ENCODE results near the gene RIMS4.

The RIMS4 gene

GRCh38 chr20:44810391-44811149 is at the start of gene RIMS4:
Gene RIMS4 (minus strand): TSS chr20:44810546. CDS start chr20:44810271, 275 bp downstream.
- DNase-seq: peak; percentile 5

GRCh38 chr20:44858606-44859360 is 48.4 kb upstream of the RIMS4 start:
- no peak for DNase-seq

- DNase-seq: no peak
Measured at GRCh38 chr20:44856856-44857448, 46.6 kb upstream of the RIMS4 start.

- no peak for DNase-seq
Measured at GRCh38 chr20:44856442-44856841, 46.1 kb upstream of the RIMS4 start.

GRCh38 chr20:44851545-44851944 is 41.2 kb upstream of the RIMS4 start:
- no peak for DNase-seq

GRCh38 chr20:44850837-44851236 is 40.5 kb upstream of the RIMS4 start:
- DNase-seq: no peak

DNA sequence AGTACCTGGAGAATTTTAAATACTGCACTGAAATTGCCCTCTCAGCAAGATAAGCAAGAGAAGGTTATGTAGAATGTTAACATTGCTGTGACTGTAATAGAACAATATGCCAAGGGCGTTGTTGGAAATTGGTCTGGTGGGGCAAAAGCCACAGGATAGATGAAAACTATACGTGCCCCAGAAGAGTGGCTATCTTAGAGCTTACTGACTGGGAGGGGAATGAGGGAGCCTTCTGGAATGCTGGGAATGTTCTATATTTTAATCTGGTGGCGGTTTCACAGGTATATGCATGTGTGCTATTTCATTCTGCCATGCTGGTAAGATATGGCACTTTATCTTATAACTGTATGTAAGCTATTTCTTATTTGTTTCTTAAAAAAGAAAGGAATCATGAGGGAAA is 39.9 kb upstream of the RIMS4 start:
- DNase-seq: no peak

GRCh38 chr20:44849703-44850102 is 39.4 kb upstream of the RIMS4 start:
- no peak for DNase-seq

DNA sequence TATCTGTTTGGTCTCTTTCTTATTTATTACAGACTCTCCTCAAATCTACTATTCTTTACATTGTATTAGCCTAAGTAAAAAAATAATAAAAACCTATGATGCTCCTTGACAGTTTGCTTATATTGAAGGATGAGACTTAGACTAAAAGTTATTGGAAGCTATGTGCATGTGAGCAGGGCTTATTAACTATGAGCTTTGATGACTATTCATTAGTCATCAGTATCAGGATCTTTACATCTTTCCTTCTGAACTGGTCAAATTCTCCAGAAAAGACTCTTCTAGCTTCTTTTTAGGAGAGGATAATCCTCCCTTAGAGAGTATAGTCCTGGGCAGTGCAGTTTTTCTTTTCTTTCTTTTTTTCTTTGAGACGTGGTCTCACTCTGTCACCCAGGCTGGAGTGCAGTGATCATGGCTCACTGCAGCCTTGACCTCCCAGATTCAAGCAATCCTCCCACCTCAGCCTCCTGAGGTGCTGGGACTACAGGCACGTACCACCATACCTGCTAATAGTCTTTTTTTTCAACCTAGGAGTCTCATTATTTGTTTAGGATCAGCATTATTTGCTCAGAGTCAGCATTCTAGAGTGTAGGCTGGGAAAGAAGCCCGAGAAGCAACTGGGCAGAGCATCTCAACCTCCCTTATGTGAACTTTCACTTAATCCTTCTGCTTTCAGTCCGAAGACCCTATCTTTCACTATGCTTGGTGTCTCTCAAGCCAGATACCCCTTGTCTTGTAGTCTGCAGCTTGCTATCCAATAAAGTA is 38.1 kb upstream of the RIMS4 start:
- DNase-seq: no peak

DNA sequence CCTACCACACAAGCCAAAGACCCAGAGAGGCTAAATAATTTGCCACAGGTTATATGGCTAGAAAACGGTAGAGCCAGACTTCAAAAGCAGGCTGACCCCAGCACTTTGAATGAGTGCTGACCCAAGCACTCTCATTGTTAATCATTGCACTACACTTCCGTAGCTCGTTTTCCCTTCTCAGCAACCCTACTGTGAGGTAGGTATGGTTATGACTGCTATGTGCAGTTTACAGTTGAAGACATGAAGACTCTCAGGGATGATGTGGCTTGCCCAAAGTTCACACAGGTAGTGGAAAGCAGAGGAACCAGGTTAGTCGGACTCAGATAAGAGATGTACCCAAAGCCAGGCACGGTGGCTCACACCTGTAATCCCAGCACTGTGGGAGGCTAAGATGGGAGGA is 33.5 kb upstream of the RIMS4 start:
- DNase-seq: no peak

DNA sequence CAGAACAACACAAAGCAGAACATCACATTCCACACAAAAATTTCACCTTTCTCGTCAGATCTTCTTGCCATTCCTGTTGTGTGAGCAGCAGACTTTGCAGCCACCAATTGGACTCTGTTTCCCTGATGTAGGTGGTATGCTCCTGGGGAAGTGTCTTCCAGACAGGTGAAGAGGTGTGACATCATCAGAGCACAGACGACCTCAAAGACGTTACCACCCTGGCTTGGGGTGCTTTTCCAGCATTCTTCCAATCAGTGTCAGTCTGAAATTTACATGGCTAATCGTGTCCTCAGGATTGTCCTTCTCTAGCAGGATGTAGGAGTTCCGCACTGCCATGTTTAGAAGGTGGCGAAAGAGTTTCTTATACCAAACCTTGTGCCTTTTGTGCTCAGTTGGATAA is 31.6 kb upstream of the RIMS4 start:
- DNase-seq: no peak

- DNase-seq: no peak
Measured at GRCh38 chr20:44840826-44841225, 30.5 kb upstream of the RIMS4 start.

DNA sequence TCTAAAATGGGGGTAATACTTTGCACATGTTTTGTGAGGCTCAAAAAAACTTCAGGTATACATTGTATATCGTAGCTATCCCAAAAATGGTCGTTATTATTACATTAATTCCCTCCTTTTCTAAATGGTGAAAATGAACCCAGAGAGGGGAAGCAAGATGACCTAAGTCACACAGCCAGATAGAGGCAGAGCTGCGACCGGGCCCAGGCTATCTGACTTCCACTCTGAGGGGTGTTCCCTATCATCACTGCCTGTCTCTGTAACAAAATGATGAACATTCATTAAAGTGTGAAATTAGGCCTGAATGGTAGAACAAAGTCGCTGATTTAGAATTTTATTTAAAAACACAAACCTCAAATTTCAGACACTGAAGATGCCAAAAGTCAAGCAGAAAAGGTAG is 29.1 kb upstream of the RIMS4 start:
- DNase-seq: no peak

DNA sequence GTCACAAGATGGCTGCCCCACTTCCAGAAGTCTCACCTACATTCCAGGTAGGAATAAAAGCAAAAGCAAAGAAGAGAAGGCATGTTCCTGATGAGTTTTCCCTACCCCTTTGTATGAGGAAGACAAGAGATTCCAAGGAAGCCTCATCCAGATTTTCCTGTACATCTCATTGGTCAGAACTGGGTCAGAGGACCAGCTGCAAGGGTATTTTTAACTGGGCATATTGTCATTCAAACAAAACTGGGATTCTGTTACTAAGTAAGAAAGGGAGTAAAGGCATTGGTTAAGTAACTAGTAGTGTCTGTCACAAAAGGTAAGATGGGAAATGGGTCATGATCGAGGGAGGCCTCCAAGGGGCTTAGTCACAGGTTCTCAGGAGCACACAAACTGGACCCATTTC is 28.2 kb upstream of the RIMS4 start:
- DNase-seq: no peak

DNA sequence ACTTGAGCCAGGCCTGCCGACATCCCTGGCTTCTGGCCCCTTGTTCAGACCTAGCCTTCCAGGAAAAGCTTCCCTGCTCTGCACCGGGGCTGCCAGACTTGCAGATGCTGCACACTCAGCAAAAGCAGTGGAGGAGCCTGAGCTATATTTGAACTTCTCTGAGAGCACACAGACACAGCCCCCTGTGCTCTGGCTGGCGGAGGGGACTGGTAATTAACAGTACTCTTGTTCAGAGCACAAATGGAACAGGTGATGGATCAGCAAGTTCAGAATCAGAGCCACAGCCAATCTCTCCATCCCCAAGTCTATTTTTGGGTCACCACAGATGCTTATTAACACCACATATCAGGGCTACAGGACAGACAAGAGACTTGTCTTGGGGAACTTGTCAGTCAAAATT is 27.6 kb upstream of the RIMS4 start:
- DNase-seq: no peak

DNA sequence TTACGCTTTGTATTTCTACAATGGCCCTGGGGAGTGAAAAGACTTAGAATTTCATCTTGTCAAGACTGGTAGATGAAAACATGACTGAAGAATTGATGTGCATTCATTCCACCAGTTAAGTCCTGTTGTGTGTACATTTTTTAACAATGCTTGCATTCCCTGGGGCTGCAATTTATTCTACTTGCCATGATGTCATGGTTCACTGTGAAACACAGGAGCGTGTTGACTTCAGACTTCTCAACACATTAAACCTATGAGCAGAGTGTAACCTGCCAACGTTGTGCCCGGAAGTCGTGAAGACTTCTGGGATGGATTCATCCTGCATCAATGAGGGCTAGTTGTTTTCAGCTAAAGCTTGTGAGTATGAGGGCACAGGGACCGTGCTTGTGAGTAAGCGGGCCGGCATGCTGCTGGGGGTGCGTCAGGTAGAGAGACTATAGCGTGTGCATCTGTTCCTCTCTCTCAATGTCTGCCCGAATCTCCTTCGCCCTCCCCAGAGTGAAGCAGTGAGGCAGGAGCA is 26.3 kb upstream of the RIMS4 start:
- no peak for DNase-seq

GRCh38 chr20:44835661-44836221 is 25.4 kb upstream of the RIMS4 start:
- no peak for DNase-seq

GRCh38 chr20:44835116-44835515 is 24.8 kb upstream of the RIMS4 start:
- no peak for DNase-seq

DNA sequence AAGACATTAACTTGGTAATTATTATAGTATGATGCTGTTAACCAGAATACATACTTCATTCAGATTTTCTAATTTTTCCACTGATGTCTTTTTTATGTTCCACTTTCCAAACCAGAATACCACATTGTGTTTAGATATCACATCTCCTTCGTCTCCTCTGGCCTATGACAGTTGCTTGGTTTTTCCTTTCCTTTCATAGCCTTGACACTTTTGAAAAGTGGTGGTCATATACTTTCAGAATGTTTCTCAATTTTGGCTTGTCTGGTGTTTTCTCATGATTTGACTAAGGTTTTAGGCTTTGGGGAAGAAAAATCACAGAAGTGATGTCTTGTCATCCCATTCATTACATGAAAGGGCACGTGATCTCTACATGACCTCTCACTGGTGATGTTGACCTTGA is 24.3 kb upstream of the RIMS4 start:
- no peak for DNase-seq

DNA sequence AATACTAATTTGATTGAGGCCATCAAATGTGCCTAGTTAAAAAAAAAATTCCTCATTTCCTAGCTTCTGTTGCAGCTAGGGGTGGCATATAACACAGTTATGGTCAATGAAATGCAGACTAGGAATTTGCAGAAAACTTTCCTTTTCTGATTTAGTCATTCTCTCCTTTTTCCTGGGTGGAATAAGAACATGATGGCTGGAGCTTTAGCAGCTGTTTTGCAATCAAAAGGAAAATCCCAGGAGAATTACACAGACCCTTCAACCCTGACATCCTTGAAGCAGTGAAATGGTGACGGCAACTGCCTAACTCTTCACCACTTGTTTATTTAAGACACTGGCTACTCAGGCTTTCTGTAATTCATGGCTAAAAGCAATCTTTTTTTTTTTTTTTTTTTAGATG is 23.1 kb upstream of the RIMS4 start:
- DNase-seq: no peak

DNA sequence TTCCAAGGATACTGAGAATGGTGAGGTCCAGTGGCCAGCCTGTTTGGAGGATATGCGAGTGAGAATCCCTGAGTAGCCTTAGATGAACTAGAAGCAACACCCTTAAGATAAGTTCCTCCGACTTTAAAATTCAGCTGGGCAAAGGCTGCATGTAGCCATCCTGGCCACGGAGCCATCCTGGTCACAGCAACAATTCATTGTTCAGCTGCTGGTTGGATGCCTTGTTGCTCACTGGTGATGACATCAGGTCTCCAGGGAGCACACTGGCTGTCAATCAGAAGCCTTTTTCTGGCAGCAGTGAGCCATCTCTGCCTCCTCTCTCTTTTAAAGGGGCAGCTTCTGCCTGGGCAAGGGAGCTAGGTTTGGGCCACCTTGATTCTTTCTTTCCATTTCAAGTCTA is 22.4 kb upstream of the RIMS4 start:
- no peak for DNase-seq

DNA sequence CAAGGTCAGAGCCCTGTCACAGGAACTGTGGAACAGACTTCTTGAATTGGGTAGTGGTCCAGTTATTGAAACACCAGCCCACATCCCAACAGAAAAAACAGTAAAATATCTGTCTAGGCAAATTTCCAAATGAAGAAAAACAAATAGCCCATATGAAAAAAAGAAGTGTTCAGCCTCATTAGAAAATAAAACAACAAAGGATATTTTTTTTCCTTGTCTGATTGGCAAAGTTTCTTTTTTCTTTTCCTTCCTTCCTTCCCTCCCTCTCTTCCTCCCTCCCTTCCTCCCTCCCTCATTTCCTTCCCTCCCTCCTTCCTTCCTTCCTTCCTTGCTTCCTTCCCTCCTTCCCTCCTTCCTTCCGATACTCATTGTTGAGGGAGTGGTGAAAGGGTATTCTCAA is 20.6 kb upstream of the RIMS4 start:
- no peak for DNase-seq

- DNase-seq: no peak
Measured at GRCh38 chr20:44830523-44830922, 20.2 kb upstream of the RIMS4 start.
